ENCODE results near the gene S100A14. TPM values are rescaled to one million over a fixed set of nuclear protein-coding genes. Genes with fewer than 3 reads are reported as not detected.

Gene S100A14
- total and polyA plus RNA-seq, 9 of the 15 experiments (the other 6 are each of a cell fraction or from before 2014, with no cell fraction given) = 0.10 to 0.64 (median 0.24) TPM; not detected in 3

DNA sequence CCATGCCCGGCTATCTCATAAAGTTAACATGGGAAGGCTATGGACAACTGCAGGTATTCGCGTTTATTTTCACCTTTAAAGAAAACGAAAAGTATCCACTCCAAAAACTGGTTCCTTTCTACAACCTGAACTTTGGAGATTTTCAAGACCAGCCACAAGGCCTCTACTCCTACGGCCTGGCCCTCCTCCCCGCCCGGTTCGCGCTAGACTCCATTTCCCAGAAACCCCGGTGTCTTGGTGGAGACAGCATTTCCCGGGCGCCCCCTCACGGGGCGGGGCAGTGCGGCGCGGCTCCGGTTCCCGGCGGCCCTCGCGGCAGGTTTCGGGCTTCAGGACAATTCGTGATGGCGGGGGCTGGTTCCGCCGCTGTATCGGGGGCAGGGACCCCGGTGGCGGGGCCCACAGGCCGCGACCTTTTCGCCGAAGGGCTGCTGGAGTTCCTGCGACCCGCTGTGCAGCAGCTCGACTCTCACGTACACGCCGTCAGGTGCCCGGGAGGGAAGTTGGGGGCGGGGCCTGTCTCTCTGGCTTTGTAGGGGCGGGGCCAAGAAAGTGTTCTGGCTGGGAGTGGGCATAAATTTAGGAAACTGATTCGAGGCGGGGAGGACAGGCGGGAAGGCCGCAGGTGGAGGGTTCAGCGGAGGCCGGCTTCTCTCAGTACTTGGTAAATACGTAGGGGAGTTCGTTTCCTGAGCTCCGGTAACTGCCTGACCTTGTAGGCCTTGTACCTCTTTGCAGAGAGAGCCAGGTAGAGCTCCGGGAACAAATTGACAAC is 42.5 kb upstream of the S100A14 start, which contains the start of gene SNAPIN (continued):
- TF ChIP-seq E2F6 (IDR thresholded peaks at IDR 0.05; ENCODE audit: borderline replicate concordance in 1 of 2, extremely low read depth in 1 of 2, insufficient read depth in 1 of 2, insufficient read length in 1 of 2, low read depth in 1 of 2, low read length in 1 of 2, poor library complexity in 1 of 2, severe bottlenecking in 1 of 2) = peak in 1 of 2 experiments; percentile 23
- no peak for TF ChIP-seq CBX2 (IDR thresholded peaks at IDR 0.05; ENCODE audit: insufficient read depth, low read length, poor library complexity, severe bottlenecking)
- peak; percentile 94 for TF ChIP-seq RBFOX2 (IDR thresholded peaks at IDR 0.05; ENCODE audit: low read depth, low read length)
- no peak for TF ChIP-seq ZNF354B (CRISPR knock-in tag; IDR thresholded peaks at IDR 0.05)
- no peak for TF ChIP-seq ATF1 (CRISPR knock-in tag; IDR thresholded peaks at IDR 0.05)
- peak; percentile 78 for TF ChIP-seq ATF1 (tag; IDR thresholded peaks at IDR 0.05)
- TF ChIP-seq ZNF12 (CRISPR knock-in tag; IDR thresholded peaks at IDR 0.05) = no peak
- no peak for TF ChIP-seq SIN3A (IDR thresholded peaks at IDR 0.05; ENCODE audit: borderline replicate concordance in 2 of 2, control insufficient read depth in 1 of 2, low read depth in 2 of 2, low read length in 2 of 2)
- peak; percentile 92 for TF ChIP-seq PHF8 (IDR thresholded peaks at IDR 0.05; ENCODE audit: borderline replicate concordance, low read length)
- TF ChIP-seq TEAD4 (IDR thresholded peaks at IDR 0.05; ENCODE audit: low read length) = no peak
- no peak for TF ChIP-seq TEAD4 (CRISPR knock-in tag; IDR thresholded peaks at IDR 0.05; ENCODE audit: borderline replicate concordance)
- TF ChIP-seq LCOR (CRISPR knock-in tag; IDR thresholded peaks at IDR 0.05) = peak; percentile 73
- no peak for TF ChIP-seq MTF1 (CRISPR knock-in tag; IDR thresholded peaks at IDR 0.05; ENCODE audit: borderline replicate concordance)
- TF ChIP-seq C11orf30 (IDR thresholded peaks at IDR 0.05; ENCODE audit: low read depth) = no peak
- TF ChIP-seq SMAD2 (IDR thresholded peaks at IDR 0.05; ENCODE audit: low read depth, low read length) = no peak
- no peak for TF ChIP-seq ETS2 (tag; IDR thresholded peaks at IDR 0.05; ENCODE audit: borderline replicate concordance, poor library complexity, severe bottlenecking)
- TF ChIP-seq, protein P1, sequence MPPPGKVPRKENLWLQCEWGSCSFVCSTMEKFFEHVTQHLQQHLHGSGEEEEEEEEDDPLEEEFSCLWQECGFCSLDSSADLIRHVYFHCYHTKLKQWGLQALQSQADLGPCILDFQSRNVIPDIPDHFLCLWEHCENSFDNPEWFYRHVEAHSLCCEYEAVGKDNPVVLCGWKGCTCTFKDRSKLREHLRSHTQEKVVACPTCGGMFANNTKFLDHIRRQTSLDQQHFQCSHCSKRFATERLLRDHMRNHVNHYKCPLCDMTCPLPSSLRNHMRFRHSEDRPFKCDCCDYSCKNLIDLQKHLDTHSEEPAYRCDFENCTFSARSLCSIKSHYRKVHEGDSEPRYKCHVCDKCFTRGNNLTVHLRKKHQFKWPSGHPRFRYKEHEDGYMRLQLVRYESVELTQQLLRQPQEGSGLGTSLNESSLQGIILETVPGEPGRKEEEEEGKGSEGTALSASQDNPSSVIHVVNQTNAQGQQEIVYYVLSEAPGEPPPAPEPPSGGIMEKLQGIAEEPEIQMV (tag; conservative IDR thresholded peaks at IDR 0.05; ENCODE audit: low read depth) = no peak
- TF ChIP-seq GABPB2 (CRISPR knock-in tag; conservative IDR thresholded peaks at IDR 0.05) = no peak

All from K562 (cell line).